22Rv1 (cell line): ENCODE measurements around the gene PLB1.

Experiments used
- CTCF ChIP-seq: fragments of 450-650 bp; IDR thresholded peaks from 2 replicates; pipeline ENCODE4 v1.5.1; 2017; ENCODE audit warnings: mild to moderate bottlenecking
- ZFX ChIP-seq: fragments of 450-650 bp; IDR thresholded peaks from 2 replicates; pipeline ENCODE4 v1.6.1; 2017; ENCODE audit warnings: antibody characterized with exemption, borderline replicate concordance

GRCh38 chr2:28591711-28592335 lies 96.0 kb downstream of the PLB1 start:
- TF ChIP-seq CTCF (no peak), ZFX (no peak)
